ENCODE results near the gene VDAC2. TPM values are rescaled to one million over a fixed set of nuclear protein-coding genes. Genes with fewer than 3 reads are reported as not detected.

Gene VDAC2
- total RNA-seq, 1 experiment from 2014 or later, result 303 TPM

DNA sequence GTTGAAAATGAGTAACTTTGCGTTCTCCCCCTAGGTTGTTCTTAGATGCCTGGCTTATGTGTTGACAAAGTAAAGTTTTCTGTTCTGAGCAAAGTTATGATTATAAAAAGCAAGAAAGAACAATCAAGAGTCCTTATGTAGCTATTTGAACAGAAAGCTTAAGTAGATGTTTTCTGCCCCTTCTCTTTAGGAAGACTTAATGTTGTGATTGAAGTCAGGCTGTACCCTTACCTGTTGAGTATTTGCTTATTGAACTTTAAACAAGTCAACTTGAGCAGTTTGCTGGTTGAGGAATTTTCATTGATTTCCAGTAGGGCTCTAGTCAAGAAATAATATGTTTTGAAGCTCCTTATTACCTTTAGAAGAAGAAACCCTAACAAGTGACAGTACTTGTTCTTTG lies 33.9 kb upstream of the VDAC2 start:
- Mint-ChIP-seq H3K4me3 (ENCODE audit: unreplicated experiment) (no peak overlapping the region), H3K4me1 (ENCODE audit: insufficient read depth, unreplicated experiment) (no peaks in the 10 kb centered on the region), H3K27ac (ENCODE audit: low read depth, unreplicated experiment) (no peak overlapping the region), H3K9me3 (ENCODE audit: unreplicated experiment) (no peaks in the 10 kb centered on the region), H3K27me3 (ENCODE audit: insufficient read depth, unreplicated experiment) (no peaks in the 10 kb centered on the region), H3K36me3 (ENCODE audit: insufficient read depth, unreplicated experiment) (peaks cover 21% of the 10 kb centered on the region)
- no peak for DNase-seq (ENCODE audit: unreplicated experiment)
- CTCF ChIA-PET, result no interaction called here
- POLR2A ChIA-PET, result no interaction called here
- intact Hi-C loops (cut with micrococcal nuclease), result no loop called here
- TF ChIP-seq, protein P1, sequence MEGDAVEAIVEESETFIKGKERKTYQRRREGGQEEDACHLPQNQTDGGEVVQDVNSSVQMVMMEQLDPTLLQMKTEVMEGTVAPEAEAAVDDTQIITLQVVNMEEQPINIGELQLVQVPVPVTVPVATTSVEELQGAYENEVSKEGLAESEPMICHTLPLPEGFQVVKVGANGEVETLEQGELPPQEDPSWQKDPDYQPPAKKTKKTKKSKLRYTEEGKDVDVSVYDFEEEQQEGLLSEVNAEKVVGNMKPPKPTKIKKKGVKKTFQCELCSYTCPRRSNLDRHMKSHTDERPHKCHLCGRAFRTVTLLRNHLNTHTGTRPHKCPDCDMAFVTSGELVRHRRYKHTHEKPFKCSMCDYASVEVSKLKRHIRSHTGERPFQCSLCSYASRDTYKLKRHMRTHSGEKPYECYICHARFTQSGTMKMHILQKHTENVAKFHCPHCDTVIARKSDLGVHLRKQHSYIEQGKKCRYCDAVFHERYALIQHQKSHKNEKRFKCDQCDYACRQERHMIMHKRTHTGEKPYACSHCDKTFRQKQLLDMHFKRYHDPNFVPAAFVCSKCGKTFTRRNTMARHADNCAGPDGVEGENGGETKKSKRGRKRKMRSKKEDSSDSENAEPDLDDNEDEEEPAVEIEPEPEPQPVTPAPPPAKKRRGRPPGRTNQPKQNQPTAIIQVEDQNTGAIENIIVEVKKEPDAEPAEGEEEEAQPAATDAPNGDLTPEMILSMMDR (IDR thresholded peaks at IDR 0.05; ENCODE audit: unreplicated experiment), result no peak
- BruUV-seq (replicated peaks), result no TSS peak

DNA sequence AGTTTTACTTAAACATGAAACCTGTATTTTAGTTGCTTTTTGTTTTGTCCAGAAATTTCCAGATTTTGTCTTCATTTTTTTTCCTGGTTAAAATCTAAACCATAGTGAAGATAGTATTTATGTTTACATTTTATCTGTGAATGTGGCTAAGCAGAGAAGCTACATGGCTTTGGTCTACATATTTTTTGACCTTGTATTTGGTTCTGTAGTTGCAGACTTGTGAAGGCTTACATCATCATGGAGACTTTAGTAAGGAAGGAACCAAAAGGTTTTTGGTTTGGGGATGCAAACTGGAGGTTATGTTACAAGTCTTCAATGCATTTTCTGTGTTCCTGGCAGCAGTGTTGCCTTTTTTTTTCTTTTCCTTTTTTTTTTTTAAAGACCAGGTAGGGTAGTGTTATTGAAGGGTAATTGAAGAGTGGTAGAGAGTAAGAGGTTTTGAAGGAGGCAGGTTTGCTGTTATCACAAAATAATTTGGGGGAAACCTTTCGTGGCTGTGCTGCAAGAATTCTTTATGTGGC lies 30.9 kb upstream of the VDAC2 start:
- peaks cover 14% of the 10 kb centered on the region for H3K36me3 Mint-ChIP-seq (ENCODE audit: insufficient read depth, unreplicated experiment)
- H3K4me3 Mint-ChIP-seq (ENCODE audit: unreplicated experiment), result no peak overlapping the region
- no peaks in the 10 kb centered on the region for H3K9me3 Mint-ChIP-seq (ENCODE audit: unreplicated experiment)
- no peak overlapping the region for H3K27ac Mint-ChIP-seq (ENCODE audit: low read depth, unreplicated experiment)
- H3K27me3 Mint-ChIP-seq (ENCODE audit: insufficient read depth, unreplicated experiment), result no peaks in the 10 kb centered on the region
- ChIA-PET CTCF (interaction anchor here (0.6 to 13.0 kb wide), 3 partner anchors 54 to 1995 kb away, joined by 3 to 209 read pairs (median 3); partner anchors contain the start of gene COMTD1), POLR2A (no interaction called here)
- H3K4me1 Mint-ChIP-seq (ENCODE audit: insufficient read depth, unreplicated experiment), result no peaks in the 10 kb centered on the region
- BruUV-seq (replicated peaks), result no TSS peak
- TF ChIP-seq, protein P1 (IDR thresholded peaks at IDR 0.05; ENCODE audit: unreplicated experiment), result no peak
- intact Hi-C loops (cut with micrococcal nuclease), result no loop called here
- no peak for DNase-seq (ENCODE audit: unreplicated experiment)

- TF ChIP-seq, protein P1 (IDR thresholded peaks at IDR 0.05; ENCODE audit: unreplicated experiment), result no peak
- intact Hi-C loops (cut with micrococcal nuclease), result no loop called here
- H3K27ac Mint-ChIP-seq (ENCODE audit: low read depth, unreplicated experiment), result no peak overlapping the region
- H3K36me3 Mint-ChIP-seq (ENCODE audit: insufficient read depth, unreplicated experiment), result peaks cover 14% of the 10 kb centered on the region
- POLR2A ChIA-PET, result interaction anchor here (1.0 kb wide), 1 partner anchor 44 kb away, joined by 5 read pairs; no protein-coding TSS in a partner anchor
- no peak overlapping the region for H3K4me3 Mint-ChIP-seq (ENCODE audit: unreplicated experiment)
- no peaks in the 10 kb centered on the region for H3K9me3 Mint-ChIP-seq (ENCODE audit: unreplicated experiment)
- H3K27me3 Mint-ChIP-seq (ENCODE audit: insufficient read depth, unreplicated experiment), result no peaks in the 10 kb centered on the region
- BruUV-seq (replicated peaks), result no TSS peak
- no peaks in the 10 kb centered on the region for H3K4me1 Mint-ChIP-seq (ENCODE audit: insufficient read depth, unreplicated experiment)
- CTCF ChIA-PET, result interaction anchor here (13.0 kb wide), 1 partner anchor 53 kb away, joined by 209 read pairs; the partner anchor contains the start of gene COMTD1
- DNase-seq (ENCODE audit: unreplicated experiment), result no peak
Measured at GRCh38 chr10:75180592-75180991, 30.0 kb upstream of the VDAC2 start.

DNA sequence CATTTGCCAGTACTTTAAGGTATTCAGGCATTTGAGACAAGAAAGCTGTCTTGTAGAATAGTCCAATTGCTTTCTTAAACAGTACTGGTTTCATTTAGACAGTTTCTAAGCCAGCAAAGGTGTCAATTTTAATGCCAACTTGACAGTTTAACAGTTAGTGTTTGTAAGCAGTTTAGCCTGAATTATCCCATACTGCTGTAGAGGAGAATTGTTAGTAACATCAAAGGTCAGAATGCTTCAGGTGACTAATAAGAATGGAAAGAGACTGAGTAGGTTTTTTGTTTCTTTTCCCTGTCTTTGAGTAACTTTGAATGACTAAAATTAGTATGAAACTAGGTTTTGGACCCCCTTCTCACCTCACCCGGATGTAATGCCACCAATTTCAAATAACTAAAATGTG lies 29.5 kb upstream of the VDAC2 start:
- Mint-ChIP-seq H3K36me3 (ENCODE audit: insufficient read depth, unreplicated experiment) (peaks cover 14% of the 10 kb centered on the region), H3K9me3 (ENCODE audit: unreplicated experiment) (no peaks in the 10 kb centered on the region), H3K4me1 (ENCODE audit: insufficient read depth, unreplicated experiment) (peaks cover 4% of the 10 kb centered on the region), H3K27me3 (ENCODE audit: insufficient read depth, unreplicated experiment) (no peaks in the 10 kb centered on the region), H3K4me3 (ENCODE audit: unreplicated experiment) (no peak overlapping the region), H3K27ac (ENCODE audit: low read depth, unreplicated experiment) (no peak overlapping the region)
- POLR2A ChIA-PET, result interaction anchor here (0.6 to 2.1 kb wide), 4 partner anchors 44 to 702 kb away, joined by 3 to 9 read pairs (median 4); no protein-coding TSS in a partner anchor
- BruUV-seq (replicated peaks), result no TSS peak
- CTCF ChIA-PET, result interaction anchor here (0.6 to 13.0 kb wide), 3 partner anchors 15 to 1030 kb away, joined by 3 to 209 read pairs (median 4); partner anchors contain the start of genes ADK and COMTD1
- TF ChIP-seq, protein P1 (IDR thresholded peaks at IDR 0.05; ENCODE audit: unreplicated experiment), result no peak
- intact Hi-C loops (cut with micrococcal nuclease), result no loop called here
- no peak for DNase-seq (ENCODE audit: unreplicated experiment)

Measured in MCF 10A (cell line).